Measurements from ENCODE around the gene FAM107B.
"Not testable (repeated sequence)": the region's sequence is repeated elsewhere in the genome, so short reads cannot be mapped to it uniquely, and the experiment has no call there.

Gene FAM107B

DNA sequence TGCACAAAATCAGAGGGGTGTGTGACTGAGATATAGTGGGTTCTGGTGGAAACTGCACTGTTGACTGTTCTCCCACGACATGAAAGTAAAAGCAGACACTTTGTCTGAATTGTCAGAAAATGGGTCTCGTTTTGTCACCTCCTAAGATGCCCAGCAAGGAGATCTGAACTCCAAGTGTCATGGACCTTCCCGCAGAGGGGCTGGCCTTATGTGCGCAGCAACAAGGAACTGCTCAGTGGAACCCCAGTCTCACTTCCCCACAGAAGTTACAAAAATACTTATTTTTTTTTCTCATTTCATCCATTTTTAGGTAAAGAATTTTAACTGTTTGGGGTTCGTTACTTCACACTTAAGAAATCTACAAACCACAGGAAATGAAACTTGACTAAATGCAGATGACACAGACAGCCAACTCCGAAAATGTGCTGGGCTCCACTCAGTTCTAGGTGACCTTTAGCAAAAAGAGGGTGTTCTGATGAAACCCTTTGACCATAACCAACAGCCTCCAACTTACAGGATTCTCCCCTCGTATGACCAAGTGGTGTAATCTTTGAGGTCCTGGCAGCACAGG is 115.0 kb downstream of the FAM107B start:
- no peak for DNase-seq

GRCh38 chr10:14659137-14659536 is 115.6 kb downstream of the FAM107B start:
- DNase-seq, result not testable (repeated sequence)

GRCh38 chr10:14658331-14659127 is 116.2 kb downstream of the FAM107B start:
- DNase-seq, result no peak

DNA sequence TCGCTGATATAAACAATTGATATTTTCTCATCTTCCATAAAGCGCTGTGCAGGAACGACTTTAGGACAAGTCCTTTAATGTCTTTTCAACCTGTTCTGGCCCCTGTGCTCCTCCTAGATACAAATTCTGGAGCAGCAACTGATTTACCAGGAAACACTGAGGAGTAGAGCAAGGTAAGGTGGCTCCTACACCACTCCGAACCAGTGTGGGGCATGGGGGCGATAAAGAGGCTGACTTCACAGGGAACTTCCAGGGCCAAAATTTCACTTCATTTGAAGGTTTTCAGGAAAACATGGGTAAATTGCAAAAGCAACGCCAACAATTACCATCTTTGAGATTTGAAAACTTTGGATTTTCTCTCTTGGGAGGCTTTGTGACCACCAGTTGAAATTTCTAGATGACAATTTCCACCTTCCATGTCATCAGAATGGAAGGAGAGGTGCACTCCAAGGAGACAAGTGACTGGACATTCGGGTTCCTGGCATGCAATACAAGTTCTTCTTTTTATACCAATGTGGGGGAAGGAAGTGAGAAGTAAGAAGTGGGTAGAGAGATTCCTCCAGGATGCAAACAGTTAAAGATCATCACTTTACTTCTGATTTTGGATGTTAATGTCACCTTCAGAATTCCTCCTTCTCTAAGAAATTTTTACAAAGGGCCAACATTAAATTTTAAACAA is 118.5 kb downstream of the FAM107B start:
- DNase-seq, result no peak

DNA sequence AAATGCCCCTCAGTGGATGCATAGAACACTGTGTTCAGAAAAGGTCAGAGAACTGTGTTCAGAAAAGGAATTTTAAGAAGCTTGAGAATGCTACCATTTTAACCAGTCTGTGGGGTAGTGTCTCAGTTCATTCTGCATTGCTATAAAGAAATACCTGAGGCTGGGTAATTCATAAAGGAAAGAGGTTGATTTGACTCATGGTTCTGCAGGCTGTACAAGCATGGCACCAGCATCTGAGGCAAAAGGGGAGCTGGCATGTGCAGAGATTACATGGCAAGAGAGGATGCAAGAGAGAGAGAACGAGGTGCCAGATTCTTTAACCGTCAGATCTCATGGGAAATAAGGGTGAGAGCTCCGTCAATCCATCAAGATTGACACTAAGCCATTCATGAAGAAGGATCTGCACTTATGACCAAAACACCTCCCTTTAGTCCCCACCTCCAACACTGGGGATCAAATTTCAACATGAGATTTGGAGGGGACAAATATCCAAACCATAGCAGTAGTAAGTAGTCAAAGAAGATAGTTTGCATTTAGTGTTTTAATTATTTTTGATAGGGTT is 119.8 kb downstream of the FAM107B start:
- no peak for DNase-seq

DNA sequence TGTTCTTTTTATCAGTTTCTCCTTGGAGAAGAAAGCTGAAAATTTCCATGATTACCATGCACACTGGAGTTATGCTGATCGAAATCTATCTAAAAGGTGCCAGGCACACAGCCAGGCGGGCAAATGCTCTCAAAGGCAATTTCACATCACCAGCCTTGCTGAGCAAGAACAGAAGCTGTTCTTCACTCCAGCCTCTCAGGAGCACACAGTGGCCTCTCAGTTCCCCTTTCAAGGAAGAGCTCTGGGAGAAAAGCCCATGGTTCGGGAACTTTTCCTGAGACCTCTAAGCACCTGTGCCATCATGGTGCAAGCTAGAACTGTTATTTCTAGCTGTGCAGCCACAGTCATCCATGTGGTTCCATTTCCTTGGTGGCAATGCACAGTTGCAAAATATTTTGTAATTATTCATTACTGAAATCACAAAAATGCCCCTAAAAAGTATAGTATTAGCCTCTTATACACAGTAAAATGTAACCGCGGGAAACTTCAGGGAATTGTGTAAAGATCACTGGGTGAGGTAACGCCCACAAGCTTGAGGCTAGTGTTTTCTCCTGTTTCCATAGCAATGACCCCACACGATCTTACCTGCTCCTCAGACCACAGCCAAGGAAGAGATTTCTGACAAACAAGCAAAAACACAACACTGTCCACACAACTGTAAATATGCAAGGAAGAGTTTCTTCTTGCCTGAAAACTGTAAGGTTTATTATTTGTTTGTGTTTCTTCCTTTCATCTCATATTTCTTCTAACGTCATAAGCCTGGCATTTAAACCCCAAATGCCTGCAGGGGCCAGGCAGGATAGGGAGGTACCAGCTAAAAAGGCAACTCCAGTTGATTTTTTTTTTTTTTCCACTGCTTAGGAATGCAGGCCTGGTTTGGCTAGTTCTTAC is 121.2 kb downstream of the FAM107B start:
- peak; percentile 20 for DNase-seq

GRCh38 chr10:14652816-14653215 is 121.9 kb downstream of the FAM107B start:
- no peak for DNase-seq

DNA sequence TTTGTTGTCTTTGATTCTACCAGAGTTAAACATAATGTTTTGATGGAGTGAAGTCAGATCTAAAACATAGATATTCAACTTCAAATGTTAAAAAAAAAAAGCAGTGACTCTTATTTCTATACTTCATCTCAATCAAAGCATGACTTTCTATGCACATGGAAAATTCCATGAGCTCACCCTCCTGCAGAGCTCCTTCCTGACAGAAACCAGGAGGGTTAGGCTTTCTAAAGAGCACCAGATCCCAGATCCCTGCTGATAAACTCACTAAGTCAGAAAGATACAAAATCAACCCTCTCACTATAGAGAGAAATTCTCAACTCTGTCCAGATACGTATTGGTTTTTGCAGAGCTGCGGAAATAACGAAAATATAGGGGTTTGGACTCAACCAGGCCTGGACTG is 122.6 kb downstream of the FAM107B start:
- DNase-seq, result no peak

GRCh38 chr10:14649739-14650138 is 125.0 kb downstream of the FAM107B start:
- no peak for DNase-seq

- no peak for DNase-seq
Measured at GRCh38 chr10:14648946-14649345, 125.8 kb downstream of the FAM107B start.

- peak; percentile 84 for DNase-seq
Measured at GRCh38 chr10:14648005-14648765, 126.5 kb downstream of the FAM107B start.

DNA sequence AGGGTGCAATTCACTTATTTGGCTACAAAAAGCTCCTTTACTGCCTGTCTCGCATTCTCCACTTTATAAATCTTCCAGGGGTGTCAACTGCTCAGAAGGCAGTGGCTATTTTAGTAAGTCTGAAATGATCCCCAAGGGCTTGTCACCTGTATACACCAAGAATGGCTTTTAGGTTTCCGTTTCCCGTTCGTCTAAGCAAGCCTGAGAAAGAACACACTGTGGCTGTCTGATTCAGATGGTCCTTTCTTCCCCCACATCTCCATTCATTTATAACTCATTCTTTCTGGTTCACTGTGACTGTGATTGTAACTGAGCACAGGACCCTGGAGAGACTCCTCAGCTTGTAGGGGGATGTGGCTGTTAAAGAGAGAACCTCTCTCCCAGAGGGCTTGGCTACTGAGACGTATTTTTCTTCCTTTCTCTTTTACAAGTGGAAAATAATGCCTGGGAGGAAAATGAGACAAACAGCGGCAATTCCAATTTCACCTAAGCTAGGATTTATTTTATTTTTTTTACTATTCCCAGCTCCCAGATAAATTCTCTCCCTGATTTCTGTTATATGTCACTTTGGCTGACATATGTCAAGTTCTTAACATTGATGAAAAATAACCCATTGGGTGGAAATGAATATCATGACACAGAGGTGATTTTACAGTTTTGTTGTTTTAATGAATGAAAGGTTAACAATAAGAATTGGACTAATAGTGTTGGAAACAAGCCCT is 129.3 kb downstream of the FAM107B start:
- no peak for DNase-seq

GRCh38 chr10:14639637-14640036 is 135.1 kb downstream of the FAM107B start:
- DNase-seq, result no peak

DNA sequence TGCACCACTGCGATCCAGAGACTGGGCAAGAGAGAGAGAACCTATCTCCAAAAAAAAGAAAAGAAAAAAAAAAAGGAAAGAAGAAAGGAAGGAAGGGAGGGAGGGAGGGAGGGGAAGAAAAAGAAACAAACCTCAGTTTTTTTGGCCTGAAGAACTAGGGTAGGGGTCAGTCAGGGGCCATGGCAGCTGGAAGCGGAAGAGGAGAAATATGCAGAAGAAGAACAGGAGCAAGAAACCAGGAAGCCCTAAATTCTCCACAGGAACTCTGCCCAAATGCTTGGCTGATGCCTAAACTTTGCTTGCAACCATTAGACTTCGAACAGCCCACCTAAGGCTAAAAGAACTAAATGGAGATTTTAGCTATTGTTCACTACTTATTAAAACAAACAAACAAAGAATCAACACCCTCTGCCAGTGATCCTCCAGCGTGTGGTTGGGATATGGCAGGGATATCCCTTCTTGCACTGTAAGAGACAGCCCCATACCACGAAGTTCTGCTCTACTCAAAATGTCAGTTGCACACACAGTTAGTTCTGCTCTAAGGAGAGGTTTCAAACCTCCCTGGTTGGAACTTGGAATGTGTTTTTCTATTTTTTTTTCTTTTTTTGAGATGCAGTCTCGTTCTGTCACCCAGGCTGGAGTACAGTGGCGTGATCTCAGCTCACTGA is 139.5 kb downstream of the FAM107B start:
- no peak for DNase-seq

- DNase-seq, result not testable (repeated sequence)
Measured at GRCh38 chr10:14634572-14634971, 140.1 kb downstream of the FAM107B start.

- no peak for DNase-seq
Measured at GRCh38 chr10:14625765-14626525, 148.8 kb downstream of the FAM107B start.

DNA sequence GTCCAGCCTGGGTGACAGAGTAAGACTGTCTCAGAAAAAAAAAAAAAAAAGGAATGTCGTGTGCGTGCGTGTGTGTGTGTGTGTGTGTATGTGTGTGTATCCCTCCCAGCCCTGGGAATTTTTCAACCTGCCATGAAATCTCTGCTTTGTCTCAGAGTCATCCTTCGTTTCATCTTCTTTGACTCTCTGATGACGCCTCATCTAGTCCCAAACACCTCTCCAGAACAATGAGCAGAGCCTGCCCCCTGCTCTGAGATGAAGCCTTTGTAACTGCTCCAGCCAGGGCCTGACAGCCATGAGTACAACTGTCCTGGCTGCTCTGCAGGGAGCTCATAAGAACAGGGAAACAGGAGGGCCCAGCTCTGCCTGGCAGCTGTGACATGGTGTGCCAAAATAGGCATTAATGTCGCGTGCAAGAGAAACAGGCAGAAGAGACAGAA is 149.5 kb downstream of the FAM107B start:
- no peak for DNase-seq

- DNase-seq, result no peak
Measured at GRCh38 chr10:14624600-14624999, 150.1 kb downstream of the FAM107B start.

DNA sequence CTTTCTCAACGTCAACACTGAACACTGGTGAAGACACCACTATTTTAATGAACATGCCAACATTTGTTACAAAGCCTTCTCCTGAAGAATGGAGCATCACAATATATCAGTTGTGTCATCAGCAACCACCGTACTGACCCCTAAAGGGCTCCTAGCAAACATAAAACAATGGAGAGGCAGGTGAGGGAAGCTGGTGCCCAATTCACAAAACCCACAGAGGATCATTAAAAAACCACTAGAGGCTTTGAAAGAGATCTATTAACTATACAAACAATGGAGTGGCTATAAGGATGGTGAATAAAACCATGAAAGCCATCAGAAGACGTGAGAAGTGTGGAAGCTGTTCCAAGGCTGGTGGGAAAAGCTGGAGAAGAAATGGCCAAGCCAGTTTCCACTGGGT is 150.8 kb downstream of the FAM107B start:
- peak; percentile 91 for DNase-seq

GRCh38 chr10:14621037-14621436 is 153.7 kb downstream of the FAM107B start:
- no peak for DNase-seq
